CD4-positive, alpha-beta T cell treated with Interleukin-15 for 4 hours (primary cell): ENCODE measurements around the gene RPL3.
"Not testable (repeated sequence)": the region's sequence is repeated elsewhere in the genome, so short reads cannot be mapped to it uniquely, and the experiment has no call there.

Source experiments
- DNase-seq: peaks from one replicate; pipeline ENCODE4 v3.0.0-alpha.2; 2020; ENCODE audit warnings: low spot score

RPL3 gene

GRCh38 chr22:39351689-39352214, 32.3 kb upstream of the RPL3 start:
- DNase-seq, result no peak

DNA sequence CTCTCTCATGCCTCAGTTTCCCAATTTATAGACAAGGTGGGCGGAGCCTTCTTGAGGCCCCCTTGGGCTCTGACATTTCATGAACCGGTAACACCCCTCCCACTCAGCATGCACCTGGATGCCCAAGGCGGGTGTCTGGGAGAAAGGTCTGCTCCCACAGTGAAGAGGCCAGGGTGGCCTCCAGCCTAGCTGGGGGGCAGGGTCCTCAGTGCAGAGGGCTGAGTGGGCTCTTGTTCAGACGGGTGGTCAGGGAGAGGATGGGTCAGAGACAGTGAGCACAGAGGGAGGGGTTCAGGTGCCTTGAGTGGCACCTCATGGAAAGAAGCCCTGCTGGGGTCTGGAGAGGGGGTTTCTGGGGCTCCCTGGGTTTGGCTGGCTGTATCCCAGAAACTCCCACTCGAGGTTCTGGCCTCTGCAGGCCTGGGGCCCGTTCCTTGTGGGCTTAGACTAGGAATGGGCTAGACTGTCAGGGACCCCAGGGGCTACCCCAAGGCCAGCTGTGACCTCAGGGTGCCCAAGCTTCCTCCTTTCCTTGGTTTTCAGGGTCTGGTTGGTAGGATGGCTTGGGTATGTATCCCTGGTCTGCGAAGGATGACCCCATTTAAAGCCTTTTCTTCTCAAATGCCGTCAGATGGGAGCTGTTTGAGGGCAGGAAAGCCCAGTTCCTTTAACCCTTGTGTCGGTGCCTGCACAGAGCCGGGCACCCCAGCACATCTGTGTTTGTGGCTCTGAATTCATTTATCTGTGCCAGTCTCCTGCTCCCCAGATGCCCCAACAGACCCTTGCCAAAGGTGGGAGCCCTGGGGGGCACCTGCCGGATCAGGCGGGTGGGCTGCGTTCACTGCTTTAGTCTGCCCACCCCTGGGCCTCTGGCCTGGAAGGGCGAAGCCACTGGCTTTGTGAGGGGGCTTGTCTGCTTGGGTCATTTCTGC, 31.6 kb upstream of the RPL3 start:
- DNase-seq, result no peak

DNA sequence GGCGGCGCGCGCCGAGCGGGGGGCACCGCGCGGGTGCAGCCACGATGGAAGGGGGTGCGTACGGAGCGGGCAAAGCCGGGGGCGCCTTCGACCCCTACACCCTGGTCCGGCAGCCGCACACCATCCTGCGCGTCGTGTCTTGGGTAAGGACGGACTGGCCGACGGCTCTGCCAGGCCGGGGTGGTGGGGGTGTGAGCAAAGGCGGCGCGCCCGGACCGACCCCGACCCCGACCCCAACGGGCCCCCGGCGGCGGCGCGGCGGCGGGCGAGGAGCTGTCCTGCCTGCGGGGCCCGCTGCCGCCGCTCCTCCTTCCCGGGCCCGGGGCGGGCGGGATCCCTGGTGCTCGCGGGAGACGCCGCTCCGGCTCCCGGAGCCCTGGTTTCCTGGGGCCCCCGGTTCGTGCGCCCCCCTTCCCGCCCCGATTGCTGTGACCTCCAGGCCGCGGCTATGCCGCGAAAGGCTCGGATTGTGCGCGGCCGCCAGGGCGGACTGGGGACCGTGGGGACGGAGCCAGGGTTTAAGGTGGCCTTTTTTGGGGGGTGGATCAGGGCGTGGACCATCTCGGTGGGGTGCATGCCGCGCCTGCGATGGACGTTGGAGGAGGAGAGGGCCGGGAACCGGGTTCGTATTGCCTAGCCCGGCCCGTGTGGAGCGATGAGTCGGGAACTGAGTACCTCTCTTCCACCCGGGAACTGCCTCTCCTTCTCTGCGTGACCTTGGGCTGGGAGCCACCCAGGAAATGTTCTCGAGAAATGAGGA, 30.7 kb upstream of the RPL3 start, which contains the start of gene SYNGR1:
Gene SYNGR1, plus strand, starts transcription at position 25 of the 760 bp plus-strand sequence. Its CDS starts 20 bp downstream, at position 45.
- DNase-seq, result no peak

GRCh38 chr22:39349506-39349966, 30.1 kb upstream of the RPL3 start:
- DNase-seq, result no peak

DNA sequence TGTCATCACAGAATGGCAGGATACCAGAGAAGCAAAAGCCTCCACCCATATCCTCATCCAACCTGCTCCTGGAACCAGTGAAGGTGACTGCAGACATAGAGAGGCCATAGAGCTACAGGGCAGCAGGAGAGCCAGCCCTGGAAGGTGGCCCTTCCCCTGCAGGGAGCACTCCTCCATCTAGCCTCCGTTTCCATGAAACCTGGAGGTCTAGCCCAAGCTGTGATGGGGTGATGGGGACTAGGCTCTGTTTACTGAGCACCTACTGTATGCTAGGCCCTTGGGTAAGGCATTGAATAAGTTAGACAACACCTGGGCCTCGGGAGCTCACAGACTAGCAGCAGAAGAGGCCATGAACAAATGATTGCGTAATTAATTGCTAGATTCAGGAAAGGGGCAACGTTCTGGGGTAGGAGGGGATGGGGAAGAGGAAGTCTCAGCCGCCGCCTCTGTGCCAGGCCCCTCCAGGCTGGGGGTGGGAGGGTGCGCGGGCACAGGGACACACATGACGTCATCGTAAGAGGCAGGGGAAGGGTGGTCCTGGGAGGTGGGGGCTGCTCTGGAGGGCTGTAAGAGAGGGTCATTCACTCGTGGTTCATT, 29.6 kb upstream of the RPL3 start:
- DNase-seq, result no peak

- no peak for DNase-seq
Observed at GRCh38 chr22:39345231-39345630, 25.8 kb upstream of the RPL3 start.

DNA sequence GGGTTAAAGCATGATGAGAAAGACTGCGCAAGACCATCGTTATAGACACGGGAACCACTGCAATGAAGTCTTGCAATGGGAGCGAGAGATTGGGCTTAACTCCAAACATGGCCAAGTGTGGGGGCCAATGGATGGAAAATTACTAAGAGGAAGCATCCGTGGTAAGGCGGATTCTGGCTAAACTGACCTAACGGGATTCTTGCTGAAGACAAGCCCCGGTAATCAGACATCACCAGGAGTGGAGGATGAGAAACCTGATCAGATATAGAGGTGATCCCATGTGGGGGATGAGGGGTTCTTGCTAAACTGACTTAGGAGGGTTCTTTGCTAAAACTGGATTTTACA, 24.6 kb upstream of the RPL3 start:
- DNase-seq, result no peak

DNA sequence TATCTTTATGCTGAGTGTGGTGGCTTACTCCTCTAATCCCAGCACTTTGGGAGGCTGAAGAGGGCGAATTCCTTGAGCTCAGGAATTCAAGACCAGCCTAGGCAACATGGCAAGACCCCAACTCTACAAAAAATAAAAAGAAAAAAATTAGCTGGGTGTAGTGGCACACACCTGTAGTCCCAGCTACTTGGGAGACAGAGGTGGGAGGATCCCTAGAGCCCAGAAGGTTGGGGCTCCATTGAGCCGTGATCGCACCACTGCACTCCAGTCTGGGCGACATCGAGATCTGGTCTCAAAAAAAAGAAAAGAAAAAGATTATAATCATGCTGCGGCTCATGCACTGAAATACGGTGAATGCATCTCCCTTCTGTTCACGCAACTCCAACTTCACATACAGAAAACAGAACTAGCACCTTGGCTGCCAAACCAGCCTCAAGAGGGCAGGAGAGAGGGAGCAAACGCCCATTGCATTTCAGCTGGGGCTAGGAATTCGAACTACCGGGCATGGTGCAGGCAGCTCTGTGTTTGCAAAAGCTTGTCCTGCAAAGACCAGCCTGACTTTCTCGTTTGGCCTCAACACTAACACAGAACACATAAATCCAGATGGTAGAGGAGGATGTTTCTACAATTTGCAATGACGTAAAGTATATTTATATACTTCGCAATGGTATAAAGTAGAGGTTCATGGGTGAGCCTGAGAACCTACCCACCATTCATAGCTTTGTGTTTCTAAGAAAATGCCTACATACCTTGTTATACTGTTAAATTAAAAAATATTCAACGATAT, 24.0 kb upstream of the RPL3 start:
- peak; percentile 50 for DNase-seq

GRCh38 chr22:39341179-39341578, 21.8 kb upstream of the RPL3 start:
- DNase-seq, result no peak

GRCh38 chr22:39339775-39340174, 20.4 kb upstream of the RPL3 start:
- not testable (repeated sequence) for DNase-seq

- DNase-seq, result no peak
Observed at GRCh38 chr22:39336411-39336810, 17.0 kb upstream of the RPL3 start.

DNA sequence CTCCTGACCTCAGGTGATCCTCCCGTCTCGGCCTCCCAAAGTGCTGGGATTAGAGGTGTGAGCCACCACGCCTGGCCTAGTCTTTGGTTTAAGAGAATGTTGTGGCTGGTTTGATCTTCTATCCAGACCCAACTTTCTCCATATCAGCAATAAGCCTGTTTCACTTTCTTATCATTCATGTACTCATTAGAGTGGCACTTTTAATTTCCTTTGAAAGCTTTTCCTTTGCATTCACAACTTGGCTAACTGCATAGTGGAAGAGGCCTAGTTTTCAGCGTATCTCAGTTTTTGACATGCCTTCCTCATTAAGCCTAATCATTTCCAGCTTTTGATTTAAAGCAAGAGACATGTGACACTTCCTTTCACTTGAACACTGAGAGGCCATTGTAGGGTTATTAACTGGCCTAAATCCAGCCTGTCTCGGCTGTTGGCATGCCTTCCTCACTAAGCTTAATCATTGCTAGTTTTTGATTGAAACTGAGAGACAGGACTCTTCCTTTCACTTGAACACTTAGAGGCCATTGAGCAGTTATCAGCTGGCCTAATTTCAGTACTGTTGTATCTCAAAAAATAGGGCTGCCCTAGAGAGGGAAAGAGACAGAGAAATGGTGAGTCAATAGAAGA, 13.1 kb upstream of the RPL3 start:
- DNase-seq, result no peak

GRCh38 chr22:39330553-39330952, 11.1 kb upstream of the RPL3 start:
- not testable (repeated sequence) for DNase-seq

GRCh38 chr22:39327995-39328754, 8.8 kb upstream of the RPL3 start:
- DNase-seq, result no peak

- DNase-seq, result no peak
Observed at GRCh38 chr22:39325392-39325932, 6.0 kb upstream of the RPL3 start.

DNA sequence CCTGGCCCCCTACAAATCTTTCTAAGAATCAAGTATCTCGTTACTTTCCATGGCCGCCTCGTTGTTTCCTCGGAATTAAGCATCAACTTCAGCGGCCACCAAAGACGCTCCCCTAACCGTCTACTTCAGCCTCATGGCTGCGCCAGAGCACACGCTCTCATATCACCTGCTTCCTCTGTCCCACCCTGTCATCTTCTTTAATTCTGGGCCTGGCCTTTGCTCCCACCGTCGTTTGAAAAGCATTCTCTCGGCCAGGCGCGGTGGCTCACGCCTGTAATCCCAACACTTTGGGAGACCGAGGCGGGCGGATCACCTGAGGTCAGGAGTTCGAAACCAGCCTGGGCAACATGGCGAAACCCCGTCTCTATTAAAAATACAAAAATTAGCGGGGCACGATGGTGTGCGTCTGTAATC, 1.2 kb upstream of the RPL3 start:
- not testable (repeated sequence) for DNase-seq

- DNase-seq, result peak; percentile 44
Observed at GRCh38 chr22:39318507-39319283, 728 bp downstream of the RPL3 start.

DNA sequence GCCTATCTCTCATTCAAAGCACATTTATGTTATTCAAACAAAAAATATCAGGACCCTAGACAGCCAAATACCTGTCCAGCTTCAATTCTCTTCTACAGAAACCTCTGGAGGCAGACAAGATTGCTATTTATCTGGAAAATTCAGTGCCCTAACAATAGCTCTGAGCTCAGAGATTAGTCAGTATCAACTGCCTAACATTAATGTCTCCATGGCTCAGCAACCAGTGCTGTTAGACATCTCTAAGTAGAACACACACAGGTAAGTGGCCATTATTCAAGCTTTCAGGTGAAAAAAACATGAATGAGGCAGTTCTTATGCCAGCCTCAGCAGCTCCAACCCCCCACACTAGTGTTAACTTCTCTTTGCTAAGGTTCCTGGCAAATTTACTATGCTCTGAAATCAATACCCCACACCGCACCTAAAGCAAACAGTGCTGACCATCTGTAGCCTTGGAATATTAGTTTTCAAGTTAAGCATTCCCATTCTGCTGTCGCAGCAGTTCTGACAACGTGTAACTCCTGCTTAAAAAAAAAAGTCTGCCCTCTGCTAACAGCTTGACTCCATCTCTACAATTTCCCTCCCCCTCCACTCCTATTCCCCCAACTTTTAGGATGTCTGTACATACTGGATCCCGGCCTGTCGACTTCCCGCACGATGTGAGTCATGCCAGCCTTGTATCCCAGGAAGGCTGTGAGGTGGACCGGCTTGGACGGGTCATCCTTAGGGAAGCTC, 1.5 kb downstream of the RPL3 start:
- peak; percentile 22 for DNase-seq
